ENCODE data around the gene HINT2. TPM values are rescaled to one million over a fixed set of nuclear protein-coding genes. Genes with fewer than 3 reads are reported as not detected.
A peak's percentile ranks its signal among the peaks of the same experiment; 100 is the strongest.

The HINT2 gene
- total RNA-seq, 1 donor = 13.8 TPM

- DNase-seq (ENCODE audit: low read depth) = no peak
- no peak for TF ChIP-seq CTCF (IDR thresholded peaks at IDR 0.05; ENCODE audit: insufficient read depth, low read depth, low read length)
- peak overlapping the region; percentile 60 for H3K4me3 ChIP-seq (ENCODE audit: low read depth, low read length)
Measured at GRCh38 chr9:35792826-35793225, 22.0 kb downstream of the HINT2 start.

- TF ChIP-seq CTCF (IDR thresholded peaks at IDR 0.05; ENCODE audit: insufficient read depth, low read depth, low read length) = no peak
- peak overlapping the region; percentile 60 for H3K4me3 ChIP-seq (ENCODE audit: low read depth, low read length)
- no peak for DNase-seq (ENCODE audit: low read depth)
Measured at GRCh38 chr9:35792024-35792813, 22.6 kb downstream of the HINT2 start.

- TF ChIP-seq CTCF (IDR thresholded peaks at IDR 0.05; ENCODE audit: insufficient read depth, low read depth, low read length) = no peak
- peak; percentile 42 for DNase-seq (ENCODE audit: low read depth)
- H3K4me3 ChIP-seq (ENCODE audit: low read depth, low read length) = peak within 1 kb of the TSS; percentile 60
Measured at GRCh38 chr9:35791297-35791921, 23.4 kb downstream of the HINT2 start, which contains the start of gene NPR2. Gene NPR2 (plus strand): TSS chr9:35791591. CDS start chr9:35792409, 818 bp downstream.

- peak overlapping the region; percentile 39 for H3K4me3 ChIP-seq (ENCODE audit: low read depth, low read length)
- peak; percentile 85 for TF ChIP-seq CTCF (IDR thresholded peaks at IDR 0.05; ENCODE audit: insufficient read depth, low read depth, low read length)
- peak; percentile 90 for DNase-seq (ENCODE audit: low read depth)
Measured at GRCh38 chr9:35790385-35791296, 24.2 kb downstream of the HINT2 start.

- TF ChIP-seq CTCF (IDR thresholded peaks at IDR 0.05; ENCODE audit: insufficient read depth, low read depth, low read length) = no peak
- no peak overlapping the region for H3K4me3 ChIP-seq (ENCODE audit: low read depth, low read length)
- DNase-seq (ENCODE audit: low read depth) = no peak
Measured at GRCh38 chr9:35790025-35790384, 24.8 kb downstream of the HINT2 start.

- no peak for TF ChIP-seq CTCF (IDR thresholded peaks at IDR 0.05; ENCODE audit: insufficient read depth, low read depth, low read length)
- DNase-seq (ENCODE audit: low read depth) = no peak
- H3K4me3 ChIP-seq (ENCODE audit: low read depth, low read length) = no peak overlapping the region
Measured at GRCh38 chr9:35789541-35789940, 25.3 kb downstream of the HINT2 start.

Data from fibroblast of villous mesenchyme (primary cell).